GM19372 (cell line): ENCODE results near the gene DRC7.
"Not testable (repeated sequence)": the region's sequence is repeated elsewhere in the genome, so short reads cannot be mapped to it uniquely, and the experiment has no call there.

Source experiments
- ATAC-seq: cut with Tn5 transposase; IDR thresholded peaks from one replicate; pipeline ENCODE4 v1.9.1; 2021; ENCODE audit warnings: mild to moderate bottlenecking, low read depth, moderate library complexity; ENCODE audit not compliant: unreplicated experiment

Gene DRC7

DNA sequence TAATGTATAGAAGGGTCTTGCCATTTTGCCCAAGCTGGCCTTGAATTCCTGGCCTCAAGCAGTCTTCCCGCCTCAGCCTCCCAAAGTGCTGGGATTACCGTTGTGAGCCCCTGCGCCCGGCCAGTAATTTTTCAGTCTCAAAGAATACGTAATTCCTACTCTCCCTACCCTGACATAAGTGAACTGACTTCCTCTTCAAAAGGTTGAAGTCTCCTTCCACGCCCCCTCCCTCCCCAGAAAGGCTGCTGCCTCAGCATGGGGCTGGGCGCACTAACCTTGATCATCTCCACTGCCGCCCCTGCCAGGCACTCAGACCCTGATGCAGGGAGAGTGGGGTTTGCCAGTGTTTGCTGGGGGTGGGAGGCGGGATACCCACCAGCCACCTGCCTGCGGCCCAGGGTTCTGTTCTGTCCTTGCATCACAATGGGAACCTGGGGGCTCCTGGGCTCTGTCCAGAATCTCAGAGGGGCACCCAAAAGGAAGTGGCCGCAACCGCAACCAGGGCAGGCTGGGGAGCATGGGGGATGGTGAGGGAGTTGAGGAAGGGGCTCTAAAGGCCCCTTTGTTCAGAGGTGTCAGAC, 80.2 kb downstream of the DRC7 start:
- no peak for ATAC-seq

DNA sequence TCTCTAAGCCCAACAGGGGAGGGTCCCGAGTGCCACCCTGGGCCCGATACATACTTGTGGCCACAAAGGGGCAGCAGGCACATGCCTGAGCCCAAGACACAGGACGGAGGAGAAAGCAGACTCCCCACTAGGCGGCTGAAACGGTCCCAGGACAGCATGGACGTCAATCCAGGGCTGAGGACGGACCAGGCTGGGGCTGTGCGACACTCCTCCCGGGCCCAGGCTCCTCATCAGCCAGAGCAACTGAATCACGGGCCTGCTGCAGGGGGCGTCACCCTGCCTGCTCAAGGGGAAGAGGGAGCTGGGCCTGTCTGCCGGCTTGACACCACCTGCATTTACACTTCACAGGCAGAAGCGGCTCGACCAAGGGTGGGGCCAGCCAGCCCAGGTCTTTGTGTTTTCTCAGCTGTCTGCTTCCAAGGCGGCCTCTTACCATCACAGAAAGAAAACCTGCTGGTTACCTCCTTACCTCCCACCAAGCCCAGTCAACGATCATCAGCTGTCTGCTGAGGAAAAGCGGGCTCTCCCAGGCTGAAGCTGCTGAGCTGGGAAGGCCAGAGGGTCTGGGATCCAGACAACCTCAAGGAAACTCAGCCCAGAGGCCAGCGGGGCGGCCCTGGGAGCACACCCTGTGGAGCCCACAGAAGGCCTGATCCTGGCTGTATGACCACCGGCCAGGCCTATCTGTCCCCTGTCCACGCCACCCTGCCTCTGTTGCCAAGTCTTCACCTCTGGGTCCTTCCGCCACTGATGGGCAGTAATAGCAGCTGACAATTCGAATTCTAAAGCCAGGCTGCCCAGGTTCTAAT, 81.3 kb downstream of the DRC7 start:
- ATAC-seq: no peak

DNA sequence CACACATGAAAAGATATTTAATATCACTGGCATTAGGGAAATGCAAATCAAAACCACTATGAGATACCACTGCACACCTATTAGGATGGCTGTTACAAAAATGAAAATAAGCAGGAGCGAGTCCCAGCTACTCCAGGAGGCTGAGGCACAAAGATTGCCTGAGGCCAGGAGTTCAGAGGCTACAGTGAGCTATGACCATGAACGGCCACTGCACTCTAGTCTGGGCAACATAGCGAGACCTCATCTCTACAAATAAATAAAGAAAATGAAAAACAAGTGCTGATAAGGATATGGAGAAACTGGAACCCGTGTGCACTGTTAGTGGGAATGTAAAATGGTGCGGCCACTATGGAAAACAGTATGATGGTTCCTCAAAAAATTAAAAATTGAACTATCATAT, 84.1 kb downstream of the DRC7 start:
- no peak for ATAC-seq

DNA sequence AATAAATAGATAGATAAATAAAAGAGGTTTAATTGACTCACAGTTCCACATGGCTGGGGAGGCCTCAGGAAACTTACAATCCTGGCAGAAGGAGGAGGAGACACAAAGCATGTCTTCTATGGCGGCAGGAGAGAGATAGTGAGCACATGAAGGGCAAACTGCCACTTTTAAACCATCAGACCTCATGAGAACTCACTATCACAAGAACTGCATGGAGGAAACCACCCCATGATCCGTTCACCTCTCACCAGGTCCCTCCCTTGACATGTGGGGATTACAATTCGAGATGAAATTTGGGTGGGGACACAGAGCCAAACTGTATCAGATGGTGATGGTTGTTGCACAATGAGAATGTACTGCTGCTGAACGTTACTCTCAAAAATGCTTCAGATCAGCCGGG, 85.2 kb downstream of the DRC7 start:
- ATAC-seq: not testable (repeated sequence)

DNA sequence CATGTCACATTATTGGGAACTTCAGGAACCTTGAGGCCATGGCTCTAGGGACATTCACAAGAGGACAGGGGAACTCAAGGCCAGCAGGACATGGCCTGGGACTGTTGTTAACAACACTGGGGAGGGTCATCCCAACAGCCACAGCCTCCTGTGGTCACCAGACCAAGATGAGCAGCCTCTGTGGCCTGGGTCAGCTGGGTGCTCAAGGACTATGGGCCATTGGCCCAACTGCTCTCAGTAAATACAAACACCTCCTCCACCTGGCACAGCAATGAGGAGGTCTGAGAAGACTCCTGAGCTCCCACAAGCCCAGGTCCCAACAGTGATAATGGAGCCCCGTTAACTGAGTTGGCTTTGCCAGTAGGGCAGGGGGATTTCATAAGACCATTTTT, 86.7 kb downstream of the DRC7 start:
- ATAC-seq: no peak
